Measurements from ENCODE around the gene RUNDC1.

Gene RUNDC1

GRCh38 chr17:43039646-43040045 lies 59.3 kb downstream of the RUNDC1 start:
- H3K4me3 ChIP-seq (ENCODE audit: low read depth, low read length) = no peak overlapping the region

DNA sequence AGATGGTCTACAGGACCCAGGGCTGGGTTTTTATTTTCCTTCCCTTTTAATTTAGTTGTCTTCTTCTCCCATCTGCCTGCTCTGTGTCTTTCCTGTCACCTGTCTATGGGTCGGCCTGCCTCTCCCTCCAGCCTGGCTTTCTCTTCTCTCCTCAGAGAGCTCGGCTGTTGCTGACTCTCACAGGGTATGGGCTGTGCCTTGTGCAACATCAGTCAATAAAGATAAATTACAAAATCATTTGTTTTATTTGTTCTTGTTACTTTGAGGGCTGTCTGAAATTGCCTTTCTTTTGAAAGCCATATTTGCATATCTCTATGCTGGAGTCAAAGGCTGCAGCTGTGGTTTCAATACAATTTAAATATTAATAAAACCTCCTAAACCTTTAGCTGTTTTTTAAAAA lies 60.3 kb downstream of the RUNDC1 start:
- H3K4me3 ChIP-seq (ENCODE audit: low read depth, low read length) = no peak overlapping the region

- no peak overlapping the region for H3K4me3 ChIP-seq (ENCODE audit: low read depth, low read length)
These were observed 61.8 kb downstream of the RUNDC1 start for GRCh38 chr17:43042025-43042628.

Measured in iPS-11a (cell line).